Kidney glomerular epithelial cell (primary cell): ENCODE data around the gene KRTAP10-9.
"Not testable (repeated sequence)": the region's sequence is repeated elsewhere in the genome, so short reads cannot be mapped to it uniquely, and the experiment has no call there.

ENCODE experiments used
- DNase-seq: peaks from one replicate; lab custom pipeline; 2025; lab: John Stamatoyannopoulos, UW

KRTAP10-9 gene

GRCh38 chr21:44596068-44596725 is 30.7 kb upstream of the KRTAP10-9 start:
- peak; percentile 59 for DNase-seq

DNA sequence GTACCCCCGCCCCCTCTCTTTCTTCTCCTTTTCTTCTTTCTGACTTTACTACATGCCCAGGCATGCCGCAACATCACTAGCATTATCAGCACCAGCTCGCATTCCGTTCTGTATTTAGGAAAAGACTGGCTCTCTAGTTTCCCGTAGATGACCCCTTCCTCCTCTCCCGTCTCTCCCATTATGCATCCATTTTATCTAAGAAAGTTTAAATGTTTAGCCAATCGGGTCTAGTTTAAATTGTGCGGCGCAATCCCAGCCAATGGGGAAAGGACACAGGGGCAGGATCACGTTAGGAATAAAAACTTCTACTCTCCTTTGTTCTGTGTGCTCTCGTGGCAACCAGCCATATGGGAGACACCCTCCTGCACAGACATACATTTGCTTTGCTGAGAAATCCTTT is 28.8 kb upstream of the KRTAP10-9 start:
- no peak for DNase-seq

- no peak for DNase-seq
Observed at GRCh38 chr21:44599264-44600029, 27.4 kb upstream of the KRTAP10-9 start.

- DNase-seq, result not testable (repeated sequence)
Observed at GRCh38 chr21:44600118-44600978, 26.5 kb upstream of the KRTAP10-9 start, which contains the start of gene KRTAP10-7. Gene KRTAP10-7, plus strand, starts transcription at chr21:44600597. Its CDS starts 25 bp downstream, at chr21:44600622.

GRCh38 chr21:44601091-44601490 is 25.8 kb upstream of the KRTAP10-9 start:
- DNase-seq, result not testable (repeated sequence)

DNA sequence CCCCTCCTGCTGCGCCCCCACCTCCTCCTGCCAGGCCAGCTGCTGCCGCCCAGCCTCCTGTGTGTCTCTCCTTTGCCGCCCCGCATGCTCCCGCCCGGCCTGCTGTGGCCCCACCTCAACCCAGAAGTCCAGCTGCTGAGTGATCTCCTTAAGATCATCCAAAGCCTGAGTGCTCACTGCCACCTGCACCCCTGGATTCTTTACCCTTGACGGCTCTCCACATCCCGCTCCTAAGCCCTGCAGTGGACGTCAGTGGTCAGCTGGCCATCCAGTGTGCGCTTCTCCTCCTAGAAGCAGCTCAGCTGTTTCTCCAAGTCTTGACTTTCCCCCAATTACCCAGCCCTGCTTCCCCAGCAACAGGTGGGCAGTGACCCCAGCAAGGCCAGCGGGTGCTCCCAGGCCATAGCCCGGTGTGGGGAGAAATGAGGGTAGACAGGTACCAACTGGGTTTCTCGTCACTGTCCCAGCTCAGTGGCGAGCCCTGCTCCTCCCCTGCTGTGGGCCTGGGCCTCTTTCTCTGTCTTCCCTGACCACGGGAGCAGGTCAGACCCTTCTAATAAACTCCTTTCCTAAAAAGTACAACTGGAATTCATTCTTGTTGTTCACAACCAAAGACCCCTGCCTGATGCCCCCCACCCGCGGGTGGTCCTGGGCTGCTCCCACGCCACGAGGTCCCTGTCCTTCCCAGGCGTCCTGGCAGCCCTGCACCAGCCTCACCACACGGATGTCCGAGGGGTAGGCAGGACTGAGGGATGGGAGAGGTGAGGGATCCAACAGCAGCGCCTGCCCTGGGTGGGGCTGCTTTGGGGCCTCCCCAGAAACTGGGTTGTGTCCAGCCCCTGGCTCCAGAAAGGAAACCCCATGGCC is 25.1 kb upstream of the KRTAP10-9 start:
- DNase-seq, result no peak

GRCh38 chr21:44602463-44602850 is 24.4 kb upstream of the KRTAP10-9 start:
- DNase-seq, result no peak

- DNase-seq, result no peak
Observed at GRCh38 chr21:44603109-44603875, 23.6 kb upstream of the KRTAP10-9 start.

GRCh38 chr21:44603911-44604310 is 23.0 kb upstream of the KRTAP10-9 start:
- no peak for DNase-seq

DNA sequence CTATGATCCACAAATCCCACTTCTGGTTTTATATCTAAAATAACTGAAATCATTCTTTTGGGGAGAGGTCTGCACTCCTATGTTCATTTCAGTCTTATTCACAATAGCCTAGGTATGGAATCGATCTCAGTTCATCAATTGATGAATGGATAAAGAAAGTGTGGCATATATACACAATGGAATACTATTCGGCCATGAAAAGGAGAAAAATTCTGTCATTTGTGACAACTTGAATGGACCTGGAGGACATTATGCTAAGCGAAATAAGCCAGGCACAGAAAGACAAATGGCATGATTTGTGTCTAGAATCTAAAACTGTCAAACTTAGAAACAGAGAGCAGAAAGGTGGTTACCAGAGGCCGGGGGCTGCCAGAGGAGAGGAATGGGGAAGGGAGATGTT is 20.4 kb upstream of the KRTAP10-9 start:
- DNase-seq, result no peak

DNA sequence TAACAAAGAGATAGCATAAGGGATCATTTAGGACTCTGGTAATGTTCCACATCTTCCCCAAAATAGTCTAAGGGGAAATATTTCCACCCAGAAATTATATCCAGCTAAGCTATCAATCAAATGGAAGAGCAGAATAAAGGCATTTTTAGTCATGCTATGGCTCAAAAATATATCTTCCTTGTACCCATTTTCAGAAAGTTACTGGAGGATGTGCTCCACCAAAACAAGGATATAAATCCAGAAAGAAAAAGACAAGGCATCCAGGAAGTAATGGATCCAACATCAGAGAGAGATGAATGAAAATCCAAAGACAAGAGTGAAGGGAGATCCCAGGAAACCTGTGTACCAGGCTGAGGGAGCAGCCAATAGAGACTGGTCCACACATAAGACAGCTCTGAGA is 17.7 kb upstream of the KRTAP10-9 start:
- DNase-seq, result no peak

DNA sequence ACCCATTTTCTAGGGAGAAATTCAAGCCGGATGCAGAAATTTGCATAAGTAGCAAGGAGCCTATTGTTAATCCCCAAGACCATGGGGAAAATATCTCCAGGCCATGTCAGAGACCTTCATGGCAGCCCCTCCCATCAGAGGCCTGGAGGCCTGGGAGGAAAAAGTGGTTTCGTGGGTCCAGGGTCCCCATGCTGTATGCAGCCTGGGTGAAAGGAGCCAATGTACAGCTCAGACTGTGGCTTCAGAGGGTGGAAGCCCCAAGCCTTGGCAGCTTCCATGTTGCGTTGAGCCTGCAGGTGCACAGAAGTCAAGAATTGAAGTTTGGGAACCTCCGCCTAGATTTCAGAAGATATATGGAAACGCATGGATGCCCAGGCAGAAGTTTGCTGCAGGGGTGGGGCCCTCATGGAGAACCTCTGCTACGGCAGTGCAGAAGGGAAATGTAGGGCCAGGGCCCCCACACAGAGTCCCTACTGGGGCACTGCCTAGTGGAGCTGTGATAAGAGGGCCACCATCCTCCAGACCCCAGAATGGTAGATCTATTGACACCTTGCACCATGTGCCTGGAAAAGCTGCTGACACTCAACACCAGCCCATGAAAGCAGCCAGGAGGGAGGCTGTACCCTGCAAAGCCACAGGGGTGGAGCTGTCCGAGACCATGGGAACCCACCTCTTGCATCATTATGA is 16.6 kb upstream of the KRTAP10-9 start:
- DNase-seq, result not testable (repeated sequence)

DNA sequence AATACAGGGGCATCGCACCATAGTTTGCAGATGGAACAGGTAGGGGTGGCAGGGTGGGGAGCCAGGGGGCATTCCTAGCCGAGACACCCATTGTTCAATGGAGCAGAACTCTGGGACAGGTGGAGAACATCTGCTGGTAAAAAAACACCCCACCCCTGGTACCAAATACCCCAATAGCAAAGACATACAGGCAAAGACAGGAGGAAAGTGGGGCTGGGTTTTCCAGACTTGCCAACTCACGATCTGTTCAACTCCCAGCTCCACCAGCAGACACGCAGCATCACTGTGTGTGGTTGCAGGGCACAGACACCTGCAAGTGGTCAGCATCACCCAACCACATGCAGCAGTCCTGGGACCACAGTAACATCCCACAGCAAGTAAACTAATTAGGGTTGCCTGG is 15.3 kb upstream of the KRTAP10-9 start:
- DNase-seq, result no peak

DNA sequence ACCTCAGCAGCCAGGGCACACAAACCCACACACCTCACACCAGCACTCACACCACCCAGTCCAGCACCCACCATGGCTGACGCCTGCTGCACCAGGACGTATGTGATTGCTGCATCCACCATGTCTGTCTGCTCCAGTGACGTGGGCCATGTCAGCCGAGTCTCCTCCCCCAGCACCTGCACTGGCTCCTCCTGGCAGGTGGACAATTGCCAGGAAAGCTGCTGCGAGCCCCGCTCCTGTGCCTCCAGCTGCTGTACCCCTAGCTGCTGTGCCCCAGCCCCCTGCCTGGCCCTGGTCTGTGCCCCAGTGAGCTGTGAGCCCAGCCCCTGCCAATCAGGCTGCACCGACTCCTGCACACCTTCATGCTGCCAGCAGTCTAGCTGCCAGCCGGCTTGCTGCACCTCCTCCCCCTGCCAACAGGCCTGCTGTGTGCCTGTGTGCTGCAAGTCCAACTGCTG is 14.8 kb upstream of the KRTAP10-9 start, which contains the start of gene KRTAP10-8:
Gene KRTAP10-8 (plus strand): TSS at position 51 of the 458 bp plus-strand sequence. CDS start 22 bp downstream, at position 73.
- no peak for DNase-seq

- no peak for DNase-seq
Observed at GRCh38 chr21:44612669-44613229, 14.1 kb upstream of the KRTAP10-9 start.

- no peak for DNase-seq
Observed at GRCh38 chr21:44613386-44614155, 13.3 kb upstream of the KRTAP10-9 start.

DNA sequence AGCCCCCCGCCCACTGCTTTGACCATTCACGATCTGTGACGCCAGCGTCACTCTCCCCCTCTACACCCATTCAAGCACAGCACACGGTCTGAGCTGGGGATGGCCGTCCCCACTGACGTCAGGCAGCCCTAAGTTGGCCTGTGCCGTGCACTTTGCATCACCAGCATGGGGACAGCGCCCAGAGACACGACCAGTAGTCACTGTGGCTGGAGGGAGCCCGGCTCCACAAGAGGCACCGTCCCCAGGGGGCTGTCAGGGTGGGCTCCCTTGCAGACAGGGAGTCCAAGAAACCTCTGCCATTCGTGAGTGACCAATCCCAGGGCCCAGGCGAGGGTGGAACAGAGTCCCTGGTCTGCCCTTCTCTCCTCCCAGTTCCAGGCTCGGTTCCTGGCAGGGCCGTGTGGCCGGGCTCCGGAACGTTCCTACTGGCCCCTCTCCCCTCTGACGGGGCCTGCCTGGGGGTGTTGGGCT is 12.7 kb upstream of the KRTAP10-9 start:
- no peak for DNase-seq

DNA sequence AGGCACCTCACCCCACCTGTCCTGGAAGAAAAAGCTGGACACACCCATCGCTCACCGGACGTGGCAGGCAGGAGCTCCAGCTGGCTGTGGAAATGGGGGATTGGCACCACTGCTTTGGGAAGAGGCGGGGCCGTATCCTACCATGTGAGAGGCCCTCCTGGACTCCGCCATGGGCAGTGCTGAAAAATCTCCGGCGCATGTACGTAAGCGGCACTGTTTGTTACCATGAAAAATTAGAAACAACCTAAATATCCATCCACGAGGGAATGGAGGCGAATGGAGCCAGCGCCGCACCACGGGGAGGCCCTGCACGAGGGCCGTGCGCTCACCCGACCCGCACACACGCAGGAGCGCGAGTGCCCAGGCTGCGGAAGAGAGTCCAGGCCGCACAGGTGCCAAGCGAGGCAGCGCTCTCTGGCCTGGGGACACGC is 11.9 kb upstream of the KRTAP10-9 start:
- DNase-seq, result no peak

- DNase-seq, result no peak
Observed at GRCh38 chr21:44615466-44615865, 11.4 kb upstream of the KRTAP10-9 start.
